CD4-positive, alpha-beta T cell treated with Interleukin-1 beta for 1 hour (primary cell): ENCODE results near the gene CCT5.

ENCODE experiments used
- DNase-seq, 2 donors: peaks; one replicate each; pipeline ENCODE4 v3.0.0-alpha.2; 2020 to 2022

Gene CCT5

DNA sequence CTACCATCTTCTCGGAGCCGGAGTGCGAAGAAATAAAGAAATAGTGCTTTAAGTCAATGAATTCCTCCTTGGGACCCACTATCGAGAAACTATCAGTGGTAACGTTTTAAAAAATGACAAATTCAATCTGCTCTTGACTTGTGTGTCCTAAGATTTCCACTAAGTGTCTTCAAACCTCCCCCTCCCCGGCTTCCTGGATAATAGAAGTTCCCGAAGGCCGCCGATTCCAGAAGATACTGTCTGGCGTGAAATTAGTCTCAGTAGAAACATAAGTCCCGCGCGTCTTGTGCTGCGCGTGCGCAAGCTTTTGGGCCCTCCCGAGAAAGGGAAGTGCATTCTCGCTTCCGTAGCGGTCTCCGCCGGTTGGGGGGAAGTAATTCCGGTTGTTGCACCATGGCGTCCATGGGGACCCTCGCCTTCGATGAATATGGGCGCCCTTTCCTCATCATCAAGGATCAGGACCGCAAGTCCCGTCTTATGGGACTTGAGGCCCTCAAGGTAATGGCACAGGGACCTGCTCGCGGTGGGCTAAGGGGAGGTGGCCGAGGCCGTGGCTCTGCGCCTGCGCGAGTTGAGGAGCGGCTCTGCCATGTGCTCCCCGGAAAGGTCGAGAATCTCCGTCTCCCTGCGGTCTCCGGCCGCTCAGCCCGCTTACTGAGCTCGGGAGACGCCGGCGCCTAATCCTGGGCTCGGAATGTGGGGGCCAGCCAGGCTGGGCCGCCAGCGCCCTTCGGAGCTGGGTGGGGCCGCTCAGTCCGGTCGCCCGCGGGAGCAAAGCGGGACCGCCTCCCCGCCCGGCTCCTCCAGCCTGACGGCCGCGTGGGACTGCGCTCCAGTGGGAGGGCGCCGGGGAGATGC lies at the start of gene CCT5:
CCT5 (plus strand) TSS at position 333 of the 858 bp plus-strand sequence; CDS start at position 394, 61 bp downstream.
- peak; percentile 94 to 95 for DNase-seq

DNA sequence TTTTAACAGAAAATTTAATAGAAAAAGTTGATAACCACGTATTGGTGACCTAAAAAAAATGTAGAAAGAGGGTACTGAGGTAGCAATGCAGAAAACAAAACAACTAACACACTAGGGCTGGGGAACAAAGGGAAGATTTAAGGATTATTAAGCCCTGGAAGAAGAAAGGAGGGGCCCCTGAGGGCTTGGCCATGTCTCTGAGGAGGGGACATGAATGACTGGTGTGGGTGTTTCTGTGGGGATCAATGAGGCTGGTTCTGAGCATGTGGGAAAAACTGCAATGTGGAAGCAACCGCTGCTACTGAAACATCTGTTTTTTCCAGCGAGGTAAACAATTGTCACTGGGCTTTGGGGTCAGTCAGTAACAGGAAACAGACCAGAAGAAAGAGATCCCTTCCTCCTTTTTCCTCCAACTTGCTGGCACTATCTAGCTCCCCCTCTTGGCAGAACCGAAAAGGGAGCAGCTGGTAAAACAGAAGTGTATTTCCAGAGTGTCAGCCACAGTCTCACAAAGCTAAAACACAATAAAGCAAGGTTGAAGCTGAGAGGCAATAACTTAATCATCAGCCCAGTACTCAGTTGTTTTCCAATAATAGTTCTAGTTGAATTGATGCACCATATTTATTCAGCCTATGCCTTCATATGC lies 48.7 kb upstream of the CCT5 start:
- no peak for DNase-seq

- DNase-seq = no peak
Measured at GRCh38 chr5:10202089-10202910, 47.8 kb upstream of the CCT5 start.

DNA sequence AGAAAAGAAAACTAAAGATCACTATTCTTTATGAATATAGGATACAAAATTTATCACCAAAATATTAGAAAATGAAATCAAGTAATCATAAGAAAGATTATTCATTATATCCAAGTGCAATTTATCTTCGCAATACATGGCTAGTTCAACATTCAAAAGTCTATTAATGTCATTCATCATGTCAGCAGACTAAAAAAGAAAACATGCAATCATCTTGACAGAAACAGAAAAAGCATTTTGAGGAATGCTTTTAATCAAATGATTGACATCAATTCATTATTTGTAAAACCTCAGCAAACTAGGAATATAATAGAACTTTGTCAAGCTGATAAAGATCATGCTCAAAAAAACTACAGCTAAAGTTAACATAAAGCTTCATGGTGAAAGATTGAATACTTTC lies 41.1 kb upstream of the CCT5 start:
- no peak for DNase-seq

- DNase-seq = no peak
Measured at GRCh38 chr5:10213316-10213715, 36.8 kb upstream of the CCT5 start.

GRCh38 chr5:10214041-10214440 lies 36.0 kb upstream of the CCT5 start:
- DNase-seq = no peak

DNA sequence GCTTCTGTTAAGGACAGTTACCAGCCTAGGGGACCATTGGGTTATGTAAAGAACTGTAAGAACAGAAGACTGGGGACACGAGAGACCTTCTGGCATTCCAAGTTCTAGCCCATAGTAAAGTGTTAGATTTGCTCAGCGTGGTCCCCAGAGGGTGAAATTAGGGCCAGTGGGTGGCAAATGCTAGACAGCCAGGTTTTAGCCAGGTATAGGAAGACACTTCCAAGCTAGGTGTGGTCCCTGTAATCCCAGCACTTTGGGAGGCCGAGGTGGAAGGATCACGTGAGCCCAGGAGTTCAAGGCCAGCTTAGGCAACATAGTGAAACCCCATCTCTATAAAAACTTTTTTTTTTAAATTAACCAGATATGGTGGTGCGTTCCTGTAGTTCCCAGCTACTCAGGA lies 34.7 kb upstream of the CCT5 start:
- no peak for DNase-seq

DNA sequence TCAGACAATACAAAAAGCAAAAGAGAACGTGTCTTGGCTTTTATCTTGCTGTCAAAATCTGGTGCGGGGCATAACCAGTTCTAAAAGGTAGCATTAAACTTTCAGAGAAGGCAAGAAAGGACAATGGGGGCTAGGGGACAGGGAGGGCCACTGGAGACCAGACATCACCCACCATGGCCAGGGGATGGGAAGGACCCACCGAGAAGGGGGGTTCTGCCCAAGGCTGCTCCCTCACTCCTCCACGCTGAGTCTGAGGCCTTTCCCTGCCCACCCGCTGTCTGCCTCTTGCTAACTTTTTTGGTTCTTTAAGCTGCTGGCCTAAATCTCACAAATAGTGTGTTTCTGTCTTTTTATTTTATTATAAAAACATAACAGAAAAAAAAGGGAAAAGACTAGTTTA lies 34.0 kb upstream of the CCT5 start:
- no peak for DNase-seq

- no peak for DNase-seq
Measured at GRCh38 chr5:10218658-10219057, 31.4 kb upstream of the CCT5 start.

DNA sequence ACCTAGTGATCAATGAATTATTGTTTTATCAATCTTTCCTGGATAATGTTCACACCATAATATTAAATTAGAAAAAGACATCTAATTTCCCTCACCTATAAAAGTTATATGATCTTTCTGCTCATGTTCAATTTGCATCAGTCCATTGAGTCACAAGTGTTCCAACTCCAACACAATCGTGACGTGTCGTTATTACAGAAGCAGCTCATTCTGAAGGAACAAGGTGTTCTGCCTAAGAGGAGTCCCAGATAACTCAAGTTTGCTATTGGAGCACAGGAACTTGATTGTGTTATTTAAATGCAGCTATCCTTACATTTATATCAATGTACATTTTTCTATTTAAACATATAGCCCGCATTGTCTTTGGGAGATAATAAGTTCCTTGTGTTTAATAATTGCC lies 31.0 kb upstream of the CCT5 start:
- DNase-seq = no peak

GRCh38 chr5:10220248-10220647 lies 29.8 kb upstream of the CCT5 start:
- DNase-seq = no peak

- no peak for DNase-seq
Measured at GRCh38 chr5:10222326-10222725, 27.8 kb upstream of the CCT5 start.

DNA sequence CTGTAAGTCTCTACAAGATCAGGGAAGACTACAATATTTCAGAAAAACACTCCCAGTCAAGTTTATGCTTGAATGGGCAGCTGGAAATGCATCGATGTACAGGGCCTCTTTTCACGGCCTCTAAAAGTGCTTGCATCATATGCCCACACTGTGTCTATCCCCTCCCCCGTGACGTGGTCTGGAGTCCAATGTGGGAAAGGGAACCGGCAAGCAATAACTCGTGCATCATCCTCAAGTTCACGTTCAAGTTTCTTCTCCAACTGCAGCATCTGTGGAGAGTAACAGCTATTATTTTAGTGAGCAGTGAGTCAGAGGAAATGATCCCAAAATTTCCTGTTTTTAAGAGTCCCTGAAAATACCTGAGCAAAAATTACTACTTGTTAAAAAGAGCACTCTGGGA lies 22.7 kb upstream of the CCT5 start:
- no peak for DNase-seq

DNA sequence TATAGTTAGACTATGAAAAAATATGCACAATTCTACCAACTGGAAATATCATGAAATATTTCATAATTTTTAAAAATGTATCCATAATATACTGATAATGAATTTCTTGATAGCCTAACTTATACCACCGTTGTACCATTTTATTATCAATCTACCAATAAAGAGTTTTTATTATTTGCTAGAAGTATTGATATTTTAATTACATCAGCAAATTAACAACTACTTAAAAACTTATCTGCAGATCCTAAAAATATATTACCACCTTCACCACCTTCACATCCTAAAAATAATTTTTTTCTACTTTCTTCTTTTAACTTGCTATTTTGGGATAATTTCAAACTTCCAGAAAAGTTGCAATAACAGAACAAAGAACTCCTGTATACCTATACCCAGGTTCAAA lies 21.8 kb upstream of the CCT5 start:
- DNase-seq = no peak

GRCh38 chr5:10229306-10230048 lies 20.6 kb upstream of the CCT5 start:
- DNase-seq = no peak

- DNase-seq = no peak
Measured at GRCh38 chr5:10232386-10232785, 17.7 kb upstream of the CCT5 start.

DNA sequence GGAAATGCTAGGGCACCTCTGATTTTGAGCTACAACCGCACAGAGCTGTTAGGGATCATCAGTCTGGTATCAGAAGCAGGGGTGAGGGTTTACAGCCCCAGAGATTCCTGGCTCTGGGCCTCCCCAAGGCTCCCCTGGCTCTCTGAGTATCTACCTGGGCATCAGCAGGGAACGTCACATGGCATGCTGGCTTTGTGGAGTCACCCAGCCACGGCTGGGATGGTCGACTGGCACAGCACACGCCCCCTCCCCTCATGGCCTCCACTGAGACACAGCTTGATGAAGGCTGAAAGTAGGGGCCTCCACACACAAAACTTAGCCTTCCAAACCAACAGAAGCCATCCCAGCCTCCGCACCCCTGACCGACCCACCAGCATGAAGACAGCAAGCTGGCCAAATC lies 17.1 kb upstream of the CCT5 start:
- no peak for DNase-seq

DNA sequence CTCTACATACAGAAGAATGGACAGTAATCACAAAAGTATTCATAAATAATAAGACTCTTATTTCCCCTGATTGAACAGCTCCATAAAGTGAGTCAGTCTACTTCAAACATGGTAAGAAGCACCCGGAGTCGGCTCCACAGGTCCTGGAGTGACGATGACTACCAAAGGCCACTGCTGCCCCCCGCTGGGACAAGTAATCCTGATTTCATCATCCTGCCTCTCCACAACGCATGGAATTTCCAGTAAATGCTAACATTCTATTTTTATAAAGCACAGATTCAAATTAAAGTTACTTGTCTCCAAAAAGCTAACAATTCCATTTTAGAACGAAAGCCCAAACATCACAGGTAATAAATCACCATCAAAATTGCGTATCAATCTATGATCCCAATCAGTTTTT lies 16.6 kb upstream of the CCT5 start:
- no peak for DNase-seq

DNA sequence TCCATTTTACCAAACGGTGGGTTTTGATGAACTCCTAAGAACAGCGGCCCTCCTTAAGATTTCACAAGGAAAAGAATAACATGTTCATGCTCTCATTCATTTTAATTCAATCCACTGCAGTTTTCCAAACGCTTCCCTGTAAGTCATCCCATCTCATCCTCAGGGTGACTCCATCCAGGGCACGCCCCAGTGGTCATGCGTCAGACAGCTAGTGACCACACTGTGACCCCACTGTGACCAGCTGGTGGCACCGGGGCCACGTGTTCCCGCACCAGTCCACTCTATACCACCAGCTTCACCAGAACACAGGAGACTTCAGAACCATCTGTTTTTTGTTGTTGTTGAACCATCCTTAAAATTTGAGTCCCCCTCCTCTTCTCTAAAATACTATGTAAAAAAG lies 14.7 kb upstream of the CCT5 start:
- no peak for DNase-seq

GRCh38 chr5:10243660-10244240 lies 6.3 kb upstream of the CCT5 start:
- no peak for DNase-seq

DNA sequence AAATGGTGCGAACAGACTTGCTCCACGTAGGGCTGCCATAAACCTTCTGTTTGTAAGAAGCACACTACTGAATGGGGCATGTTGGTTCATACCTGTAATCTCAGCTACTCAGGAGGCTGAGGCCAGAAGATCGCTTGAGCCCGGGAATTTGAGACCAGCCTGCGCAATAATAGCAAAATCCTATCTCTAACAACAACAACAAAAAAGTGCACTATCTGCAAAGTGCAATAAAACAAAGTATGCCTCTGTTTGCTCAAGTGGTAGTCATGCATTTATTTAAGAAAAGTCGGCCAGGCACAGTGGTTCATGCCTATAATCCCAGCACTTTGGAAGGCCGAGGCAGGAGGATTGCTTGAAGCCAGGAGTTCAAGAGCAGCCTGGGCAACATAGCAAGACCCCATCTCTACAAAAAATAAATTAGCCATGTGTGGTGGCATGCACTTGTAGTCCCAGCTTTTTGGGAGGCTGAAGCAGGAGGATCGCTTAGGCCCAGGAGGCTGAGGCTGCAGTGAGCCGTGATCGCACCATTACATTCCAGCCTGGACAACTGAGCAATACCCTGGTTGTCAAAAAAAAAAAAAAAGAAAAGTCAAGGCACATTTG lies 5.6 kb upstream of the CCT5 start:
- no peak for DNase-seq

GRCh38 chr5:10246761-10247160 lies 3.3 kb upstream of the CCT5 start:
- DNase-seq = no peak
